ENCODE measurements around the gene CALN1.

CALN1 gene

DNA sequence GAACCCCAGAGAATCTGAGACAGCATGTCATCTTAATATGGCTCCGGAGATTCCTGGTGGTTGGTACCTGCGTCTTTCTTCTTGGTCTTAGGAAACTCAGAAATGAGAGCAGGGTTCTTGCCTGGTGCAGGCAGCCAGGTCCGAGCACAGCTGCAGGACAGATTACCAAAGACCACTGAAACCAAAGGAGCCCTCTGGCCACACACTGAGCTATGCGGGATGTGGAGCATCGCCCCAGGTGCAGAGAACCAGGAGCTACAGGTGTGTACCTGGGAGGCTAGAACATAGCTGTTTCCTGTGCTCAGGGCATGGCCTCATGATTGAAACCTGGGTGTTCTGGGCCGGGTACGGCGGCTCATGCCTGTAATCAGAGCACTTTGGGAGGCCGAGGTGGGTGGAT lies 635.4 kb downstream of the CALN1 start:
- DNase-seq (ENCODE audit: low spot score), result no peak

DNA sequence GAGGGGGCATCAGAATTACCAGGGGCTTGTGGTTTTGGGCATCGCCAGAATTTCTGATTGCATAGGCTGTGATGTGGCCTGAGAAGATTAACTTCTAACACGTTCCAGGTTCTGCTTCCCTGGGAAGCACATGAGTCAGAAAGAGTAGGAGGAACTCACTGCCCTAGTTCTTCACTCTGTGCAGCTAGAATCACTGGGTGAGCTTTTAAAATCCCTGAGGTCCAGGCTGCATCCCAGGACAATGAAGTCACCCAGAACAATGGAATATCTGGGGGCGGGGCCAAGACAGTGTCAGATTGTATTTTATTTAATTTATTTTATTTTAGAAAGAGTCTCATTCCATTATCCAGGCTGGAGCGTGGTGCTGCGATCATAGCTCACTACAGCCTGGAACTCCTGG lies 636.5 kb downstream of the CALN1 start:
- H3K9me3 Mint-ChIP-seq, result peaks cover 13% of the 10 kb centered on the region
- no peak overlapping the region for H3K27ac Mint-ChIP-seq
- no peak overlapping the region for H3K4me3 Mint-ChIP-seq
- H3K36me3 Mint-ChIP-seq (ENCODE audit: low read depth), result no peaks in the 10 kb centered on the region
- H3K4me1 Mint-ChIP-seq (ENCODE audit: low read depth), result no peaks in the 10 kb centered on the region
- H3K27me3 Mint-ChIP-seq (ENCODE audit: low read depth), result no peaks in the 10 kb centered on the region
- no peak for DNase-seq (ENCODE audit: low spot score)

More for the DNA sequence above, 635.4 kb downstream of the CALN1 start:
- Mint-ChIP-seq H3K27ac (no peak overlapping the region), H3K4me1 (ENCODE audit: low read depth) (no peaks in the 10 kb centered on the region), H3K27me3 (ENCODE audit: low read depth) (no peaks in the 10 kb centered on the region), H3K36me3 (ENCODE audit: low read depth) (no peaks in the 10 kb centered on the region), H3K4me3 (no peak overlapping the region), H3K9me3 (peaks cover 14% of the 10 kb centered on the region)

DNA sequence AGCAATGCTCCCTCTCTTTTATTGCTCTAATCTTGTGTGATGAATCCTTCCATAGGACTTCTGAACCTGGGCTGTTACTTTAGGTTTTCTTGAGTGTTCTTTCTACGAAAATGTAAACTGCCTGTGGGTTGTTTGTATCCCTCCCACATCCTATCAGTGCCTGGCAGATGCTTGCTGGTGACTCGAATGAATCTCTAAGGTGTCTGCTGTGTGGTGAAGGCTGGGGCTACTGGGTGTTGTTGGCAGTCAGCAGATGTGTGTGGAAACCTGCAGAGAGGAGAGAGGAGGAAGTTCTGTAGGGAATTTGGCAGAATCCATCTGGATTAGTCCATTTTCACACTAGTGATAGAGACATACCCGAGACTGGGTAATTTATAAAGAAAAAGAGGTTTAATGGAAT lies 639.4 kb downstream of the CALN1 start:
- no peaks in the 10 kb centered on the region for H3K36me3 Mint-ChIP-seq (ENCODE audit: low read depth)
- DNase-seq (ENCODE audit: low spot score), result no peak
- peaks cover 11% of the 10 kb centered on the region for H3K9me3 Mint-ChIP-seq
- no peak overlapping the region for H3K27ac Mint-ChIP-seq
- no peak overlapping the region for H3K4me3 Mint-ChIP-seq
- H3K27me3 Mint-ChIP-seq (ENCODE audit: low read depth), result no peaks in the 10 kb centered on the region
- H3K4me1 Mint-ChIP-seq (ENCODE audit: low read depth), result no peaks in the 10 kb centered on the region

DNA sequence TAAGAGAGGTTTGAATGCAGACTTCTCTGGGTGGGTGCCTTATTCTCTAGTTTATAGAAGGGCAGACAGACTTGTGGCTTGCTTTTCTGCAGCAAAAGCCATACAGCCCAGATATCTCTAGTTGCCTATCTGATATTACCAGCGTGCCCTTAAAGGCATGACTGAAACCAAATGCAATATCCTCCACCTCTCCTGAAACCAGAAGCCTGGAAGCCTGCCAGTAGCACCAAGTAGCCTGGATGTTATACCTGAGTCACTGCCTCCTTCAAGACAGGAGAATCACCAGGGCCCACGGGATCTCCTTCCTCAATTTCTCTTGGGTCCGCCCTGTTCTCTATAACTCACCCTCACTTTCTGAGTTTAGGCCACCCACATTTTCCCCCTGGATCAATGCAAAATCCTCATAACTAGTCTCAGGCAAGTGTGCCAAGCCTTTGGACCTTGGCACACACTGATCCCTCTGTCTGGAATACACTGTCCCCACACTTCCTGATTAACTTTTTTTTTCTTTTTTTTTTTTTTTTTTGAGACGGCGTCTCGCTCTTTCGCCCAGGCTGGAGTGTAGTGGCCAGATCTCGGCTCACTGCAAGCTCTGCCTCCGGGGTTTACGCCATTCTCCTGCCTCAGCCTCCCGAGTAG lies 641.8 kb downstream of the CALN1 start:
- Mint-ChIP-seq H3K36me3 (ENCODE audit: low read depth) (no peaks in the 10 kb centered on the region), H3K4me1 (ENCODE audit: low read depth) (no peaks in the 10 kb centered on the region), H3K9me3 (peaks cover 14% of the 10 kb centered on the region), H3K27ac (no peak overlapping the region), H3K27me3 (ENCODE audit: low read depth) (no peaks in the 10 kb centered on the region), H3K4me3 (no peak overlapping the region)
- DNase-seq (ENCODE audit: low spot score), result no peak

DNA sequence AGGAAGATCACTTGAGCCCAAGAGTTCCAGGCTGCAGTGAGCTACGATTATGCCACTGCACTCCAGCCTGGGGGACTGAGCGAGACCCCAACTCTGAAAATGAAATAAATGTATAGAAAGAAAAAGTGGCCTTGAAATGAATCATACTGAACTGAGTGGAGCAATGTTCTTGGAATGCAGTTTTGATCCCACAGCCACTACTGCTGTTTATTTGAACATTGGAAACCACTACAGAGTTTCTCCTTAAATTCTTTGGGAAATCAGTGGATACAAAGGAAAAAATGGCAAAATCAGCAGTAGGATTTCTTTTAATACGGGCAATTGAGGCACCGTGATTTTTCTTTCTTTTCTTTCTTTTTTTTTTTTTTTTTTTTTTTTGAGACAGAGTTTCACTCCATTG lies 642.8 kb downstream of the CALN1 start:
- Mint-ChIP-seq H3K9me3 (peaks cover 14% of the 10 kb centered on the region), H3K27ac (no peak overlapping the region), H3K27me3 (ENCODE audit: low read depth) (no peaks in the 10 kb centered on the region), H3K4me1 (ENCODE audit: low read depth) (no peaks in the 10 kb centered on the region), H3K36me3 (ENCODE audit: low read depth) (no peaks in the 10 kb centered on the region), H3K4me3 (no peak overlapping the region)
- no peak for DNase-seq (ENCODE audit: low spot score)

DNA sequence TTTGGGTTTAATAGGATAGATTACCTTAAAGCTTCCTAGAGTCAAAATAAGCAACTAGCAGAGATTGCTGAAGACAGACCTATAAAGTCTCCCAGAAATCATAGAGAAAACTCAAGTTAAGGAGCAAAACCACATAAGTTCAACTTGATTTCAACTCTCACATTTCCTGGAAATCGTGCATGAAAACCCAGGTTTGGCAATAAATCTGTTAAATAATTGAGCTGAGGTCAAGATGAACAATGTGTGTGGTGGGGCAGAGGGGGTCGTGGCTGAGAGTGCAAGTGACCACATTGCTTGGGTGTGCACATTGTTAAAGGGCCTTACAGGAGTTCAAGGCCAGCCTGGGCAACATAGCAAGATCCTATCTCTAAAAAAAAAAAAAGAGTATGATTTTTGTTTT lies 643.7 kb downstream of the CALN1 start:
- H3K4me3 Mint-ChIP-seq, result no peak overlapping the region
- no peak overlapping the region for H3K27ac Mint-ChIP-seq
- DNase-seq (ENCODE audit: low spot score), result no peak
- H3K9me3 Mint-ChIP-seq, result peaks cover 14% of the 10 kb centered on the region
- H3K36me3 Mint-ChIP-seq (ENCODE audit: low read depth), result no peaks in the 10 kb centered on the region
- no peaks in the 10 kb centered on the region for H3K4me1 Mint-ChIP-seq (ENCODE audit: low read depth)
- H3K27me3 Mint-ChIP-seq (ENCODE audit: low read depth), result no peaks in the 10 kb centered on the region

DNA sequence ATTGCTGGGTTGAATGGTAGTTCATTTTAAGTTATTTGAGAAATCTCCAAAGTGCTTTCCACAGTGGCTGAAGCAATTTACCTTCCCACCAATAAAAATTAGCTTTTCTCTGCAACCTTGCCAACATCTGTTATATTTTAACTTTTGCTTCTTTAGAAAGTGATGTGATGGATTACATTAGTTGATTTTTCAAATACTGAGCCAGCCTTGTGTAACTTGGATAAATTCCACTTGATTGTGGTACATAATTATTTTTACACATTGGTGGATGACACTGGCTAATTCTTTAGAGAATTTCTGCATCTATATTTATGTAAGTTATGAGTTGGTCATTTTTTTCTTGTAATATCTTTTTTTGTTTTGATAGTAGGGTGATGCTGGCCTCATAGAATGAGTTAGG lies 646.1 kb downstream of the CALN1 start:
- Mint-ChIP-seq H3K4me1 (ENCODE audit: low read depth) (no peaks in the 10 kb centered on the region), H3K4me3 (no peak overlapping the region), H3K27ac (no peak overlapping the region), H3K9me3 (peaks cover 27% of the 10 kb centered on the region), H3K36me3 (ENCODE audit: low read depth) (no peaks in the 10 kb centered on the region), H3K27me3 (ENCODE audit: low read depth) (no peaks in the 10 kb centered on the region)
- DNase-seq (ENCODE audit: low spot score), result no peak

DNA sequence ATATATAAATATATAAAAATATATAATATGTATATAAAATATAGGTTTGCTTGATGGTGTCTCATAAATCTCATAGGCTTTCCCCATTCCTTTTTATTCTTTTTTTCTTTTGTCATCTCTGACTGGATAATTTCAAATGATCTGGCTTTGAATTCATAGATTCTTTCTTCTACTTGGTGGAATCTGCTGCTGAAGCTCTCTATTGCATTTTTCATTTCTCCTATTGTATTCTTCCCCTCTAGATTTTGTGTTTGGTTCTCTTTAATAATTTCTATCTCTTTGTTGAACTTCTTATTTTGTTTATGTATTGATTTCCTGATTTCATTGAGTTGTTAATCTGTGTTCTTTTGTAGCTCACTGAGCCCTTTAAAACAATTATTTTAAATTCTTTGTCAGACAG lies 650.8 kb downstream of the CALN1 start:
- Mint-ChIP-seq H3K27ac (no peak overlapping the region), H3K4me1 (ENCODE audit: low read depth) (no peaks in the 10 kb centered on the region), H3K36me3 (ENCODE audit: low read depth) (no peaks in the 10 kb centered on the region), H3K27me3 (ENCODE audit: low read depth) (no peaks in the 10 kb centered on the region), H3K9me3 (peaks cover 31% of the 10 kb centered on the region), H3K4me3 (no peak overlapping the region)
- DNase-seq (ENCODE audit: low spot score), result no peak

DNA sequence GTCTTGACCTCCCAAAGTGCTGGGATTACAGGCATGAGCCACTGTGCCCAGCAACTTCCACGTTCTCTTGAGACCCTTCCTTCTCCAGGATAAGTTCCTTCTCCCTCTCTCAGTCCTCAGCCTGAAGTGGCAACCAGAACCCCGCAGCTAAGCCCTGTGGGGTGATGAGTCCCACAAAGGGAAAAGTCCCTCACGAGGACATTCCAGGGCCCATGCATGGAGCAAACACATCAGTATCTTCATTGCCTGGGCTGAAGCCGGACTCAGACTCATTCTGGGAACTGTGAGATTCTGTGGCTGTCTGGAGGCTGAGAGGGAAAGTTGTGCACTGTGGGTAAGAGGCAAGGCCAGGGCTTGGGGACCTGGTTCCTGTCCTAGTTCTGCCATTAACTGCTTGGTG lies 657.3 kb downstream of the CALN1 start:
- H3K4me1 Mint-ChIP-seq (ENCODE audit: low read depth), result no peaks in the 10 kb centered on the region
- DNase-seq (ENCODE audit: low spot score), result no peak

DNA sequence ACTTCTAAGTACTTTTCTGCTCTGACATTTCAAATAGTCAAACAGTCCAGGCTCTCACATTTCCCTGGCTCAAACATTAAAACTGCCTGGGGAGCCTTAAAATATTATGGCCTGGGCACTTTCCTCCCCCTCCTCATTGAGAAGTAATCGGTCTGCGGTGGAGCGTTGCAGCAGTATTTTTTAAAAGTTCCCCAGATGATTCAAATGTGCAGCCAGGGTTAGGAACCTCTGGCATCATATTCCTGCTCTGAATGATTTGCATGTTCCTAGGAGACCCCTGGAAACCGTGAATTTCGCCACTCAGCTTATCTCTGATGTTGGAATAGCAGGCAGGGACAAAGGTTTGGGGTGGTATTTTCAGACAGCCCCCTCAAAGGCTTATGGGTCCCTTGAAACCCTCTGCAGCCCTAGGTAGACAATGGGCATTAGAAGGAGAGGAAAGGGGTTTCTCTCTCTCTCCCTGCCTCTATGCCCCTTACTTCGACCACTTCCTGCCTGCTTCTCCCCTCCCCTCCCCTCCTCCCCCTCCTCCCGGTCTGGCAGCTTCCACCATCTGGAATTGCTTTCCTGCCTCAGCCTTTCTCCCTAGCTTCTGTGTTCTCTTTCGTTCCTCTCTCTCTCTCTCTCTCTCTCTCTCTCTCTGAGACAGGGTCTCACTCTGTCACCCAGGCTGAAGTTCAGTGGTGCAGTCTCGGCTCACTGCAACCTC lies 658.0 kb downstream of the CALN1 start:
- H3K9me3 Mint-ChIP-seq, result peaks cover 9% of the 10 kb centered on the region
- H3K27me3 Mint-ChIP-seq (ENCODE audit: low read depth), result no peaks in the 10 kb centered on the region
- H3K27ac Mint-ChIP-seq, result no peak overlapping the region
- no peaks in the 10 kb centered on the region for H3K36me3 Mint-ChIP-seq (ENCODE audit: low read depth)
- no peak overlapping the region for H3K4me3 Mint-ChIP-seq
- DNase-seq (ENCODE audit: low spot score), result no peak
- no peaks in the 10 kb centered on the region for H3K4me1 Mint-ChIP-seq (ENCODE audit: low read depth)

More for the DNA sequence above, 657.3 kb downstream of the CALN1 start:
- H3K4me3 Mint-ChIP-seq, result no peak overlapping the region
- no peaks in the 10 kb centered on the region for H3K36me3 Mint-ChIP-seq (ENCODE audit: low read depth)
- no peak overlapping the region for H3K27ac Mint-ChIP-seq
- no peaks in the 10 kb centered on the region for H3K27me3 Mint-ChIP-seq (ENCODE audit: low read depth)
- peaks cover 11% of the 10 kb centered on the region for H3K9me3 Mint-ChIP-seq

DNA sequence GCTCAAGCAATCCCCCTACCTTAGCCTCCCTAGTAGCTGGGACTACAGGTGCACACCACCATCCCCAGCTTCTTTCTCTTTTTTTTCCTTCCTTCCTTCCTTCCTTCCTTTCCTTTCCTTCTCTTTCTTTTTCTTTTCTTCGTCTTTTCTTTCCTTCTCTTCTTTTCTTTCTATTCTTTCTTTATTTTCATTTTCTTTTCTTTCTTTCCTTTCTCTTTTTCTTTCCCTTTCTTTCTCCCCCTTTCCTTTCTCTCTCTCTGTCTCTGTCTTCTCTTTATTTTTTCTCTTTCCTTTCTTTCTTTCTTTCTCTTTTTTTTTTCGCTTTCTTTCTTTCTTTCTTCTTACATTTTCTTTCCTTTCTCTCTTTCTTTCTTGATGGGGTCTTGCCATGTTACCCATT lies 658.9 kb downstream of the CALN1 start:
- no peak for DNase-seq (ENCODE audit: low spot score)
- Mint-ChIP-seq H3K36me3 (ENCODE audit: low read depth) (no peaks in the 10 kb centered on the region), H3K4me1 (ENCODE audit: low read depth) (no peaks in the 10 kb centered on the region), H3K9me3 (peaks cover 7% of the 10 kb centered on the region), H3K4me3 (no peak overlapping the region), H3K27ac (no peak overlapping the region), H3K27me3 (ENCODE audit: low read depth) (no peaks in the 10 kb centered on the region)

DNA sequence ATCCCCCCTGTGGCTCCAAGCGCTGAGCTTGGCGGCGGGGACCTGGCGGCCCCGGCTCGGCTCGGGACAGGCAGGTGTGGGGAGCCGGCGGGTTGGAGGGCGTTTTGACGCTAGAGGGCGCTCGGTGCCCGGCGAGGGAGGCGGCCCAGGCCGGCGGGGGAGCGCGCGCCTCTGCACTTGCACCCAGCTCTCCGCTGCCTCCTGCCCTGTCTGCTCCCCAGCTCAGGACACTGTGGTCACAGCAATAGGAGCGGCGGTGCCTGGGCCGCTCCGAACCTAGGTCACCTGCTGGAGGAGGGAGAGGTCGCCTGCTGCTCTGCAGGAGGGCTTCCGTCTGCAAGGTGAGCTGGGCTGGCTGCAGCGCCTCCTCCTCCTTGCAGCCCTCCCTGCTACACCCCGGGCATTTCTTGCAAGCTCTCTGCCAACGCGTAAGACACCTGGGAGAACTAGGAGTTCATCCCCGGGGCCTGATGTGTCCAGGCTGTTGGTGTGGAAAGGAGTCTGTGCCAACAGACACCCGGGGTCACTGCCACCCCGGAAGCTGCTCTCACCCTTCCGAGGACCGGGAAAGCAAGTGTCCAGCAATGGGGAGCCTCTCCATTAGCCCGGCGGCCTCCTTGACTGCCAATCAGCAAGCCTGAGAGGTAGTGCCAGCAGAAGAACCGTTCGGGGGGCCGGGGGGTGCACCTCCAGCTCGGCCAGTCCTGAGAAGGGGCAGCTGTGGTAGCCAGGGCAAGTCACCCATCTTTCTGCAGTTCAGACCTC lies 659.8 kb downstream of the CALN1 start:
- no peaks in the 10 kb centered on the region for H3K36me3 Mint-ChIP-seq (ENCODE audit: low read depth)
- H3K4me1 Mint-ChIP-seq (ENCODE audit: low read depth), result no peaks in the 10 kb centered on the region
- H3K27ac Mint-ChIP-seq, result no peak overlapping the region
- H3K4me3 Mint-ChIP-seq, result no peak overlapping the region
- peaks cover 8% of the 10 kb centered on the region for H3K9me3 Mint-ChIP-seq
- peak; percentile 7 for DNase-seq (ENCODE audit: low spot score)
- H3K27me3 Mint-ChIP-seq (ENCODE audit: low read depth), result no peaks in the 10 kb centered on the region

DNA sequence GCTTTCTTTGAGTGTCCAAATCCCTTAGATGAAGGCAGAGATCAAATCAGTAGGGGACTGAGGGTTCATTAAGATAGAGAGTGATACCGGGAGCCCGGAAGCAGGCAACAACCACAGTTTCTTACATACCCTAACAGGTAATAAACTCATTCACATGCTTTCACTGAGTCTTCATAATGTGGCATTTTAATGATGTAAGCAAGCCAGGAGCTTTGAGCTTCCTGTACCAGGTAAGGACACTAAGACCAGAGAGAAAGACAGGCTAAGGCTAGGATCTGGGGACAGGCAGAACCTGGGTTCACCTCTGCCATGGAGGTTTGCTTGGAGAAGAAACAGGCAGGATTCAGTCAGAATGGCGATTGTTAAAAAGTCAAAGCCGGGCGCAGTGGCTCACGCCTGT lies 661.8 kb downstream of the CALN1 start:
- Mint-ChIP-seq H3K4me3 (no peak overlapping the region), H3K27ac (no peak overlapping the region), H3K9me3 (peaks cover 3% of the 10 kb centered on the region), H3K4me1 (ENCODE audit: low read depth) (no peaks in the 10 kb centered on the region), H3K36me3 (ENCODE audit: low read depth) (no peaks in the 10 kb centered on the region), H3K27me3 (ENCODE audit: low read depth) (no peaks in the 10 kb centered on the region)
- no peak for DNase-seq (ENCODE audit: low spot score)

DNA sequence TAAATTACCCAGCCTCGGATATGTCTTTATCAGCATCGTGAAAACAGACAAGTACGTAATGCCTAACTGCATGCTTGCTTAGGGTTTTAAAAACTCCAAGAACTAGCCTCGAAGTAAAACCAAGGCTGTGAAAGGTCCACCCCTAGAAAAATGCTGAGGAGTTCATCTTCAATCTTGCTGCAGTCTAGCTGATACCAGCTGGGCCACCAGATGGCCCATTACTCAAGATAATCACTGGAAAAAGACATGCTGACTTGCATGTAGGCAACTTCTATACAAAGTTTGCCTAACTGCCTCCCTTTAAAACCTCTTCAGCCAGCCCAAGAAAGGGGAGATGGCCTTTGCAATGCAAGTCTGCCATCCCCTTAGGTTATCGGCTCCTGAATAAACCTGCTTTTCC lies 666.1 kb downstream of the CALN1 start:
- H3K4me1 Mint-ChIP-seq (ENCODE audit: low read depth), result no peaks in the 10 kb centered on the region
- H3K9me3 Mint-ChIP-seq, result peaks cover 6% of the 10 kb centered on the region
- no peak overlapping the region for H3K4me3 Mint-ChIP-seq
- no peaks in the 10 kb centered on the region for H3K36me3 Mint-ChIP-seq (ENCODE audit: low read depth)
- no peaks in the 10 kb centered on the region for H3K27me3 Mint-ChIP-seq (ENCODE audit: low read depth)
- no peak overlapping the region for H3K27ac Mint-ChIP-seq
- no peak for DNase-seq (ENCODE audit: low spot score)

Measured in T-helper 2 cell treated with Interferon-gamma antibody and Interleukin-4, amounts not matched to agents 5 μg/mL and 100 μg/mL, for 36 hours (primary cell).